PC-9 (cell line): ENCODE measurements around the gene RTEL1.

Experiments
- CTCF ChIP-seq: fragments of 200-600 bp; sonication (generic); conservative IDR thresholded peaks from 2 replicates; pipeline ENCODE4 v1.6.1; 2017; ENCODE audit warnings: mixed run types, antibody characterized with exemption, mild to moderate bottlenecking, moderate library complexity
- EZH2 ChIP-seq: fragments of 200-600 bp; sonication (generic); IDR thresholded peaks from 2 replicates; pipeline ENCODE4 v1.8.0; 2017; ENCODE audit warnings: antibody characterized with exemption, low read depth

GRCh38 chr20:63643946-63644345, 14.2 kb upstream of the RTEL1 start:
- TF ChIP-seq EZH2 (no peak), CTCF (no peak)
